GM23338 (cell line): ENCODE measurements around the gene GAPDH. TPM values are rescaled to one million over a fixed set of nuclear protein-coding genes. Genes with fewer than 3 reads are reported as not detected.

Experiments used
- ATAC-seq: fragments of 200-7000 bp; cut with Tn5 transposase; 3 replicates; pipeline ENCODE4 v1.9.1; 2020
- DNase-seq: peaks from one replicate; pipeline ENCODE4 v3.0.0-alpha.2; 2015; ENCODE audit warnings: low spot score
- H2AFZ ChIP-seq: fragments of 200-600 bp; sonication (generic); 2 replicates; pipeline ENCODE4 v1.8.0; 2016; ENCODE audit warnings: antibody characterized with exemption, mild to moderate bottlenecking, moderate library complexity
- H3F3A ChIP-seq: fragments of 200-600 bp; sonication (generic); replicated peaks from 2 replicates; pipeline ENCODE4 v1.8.0; 2017; ENCODE audit warnings: antibody characterized with exemption, mixed run types, low read depth
- H3K27ac ChIP-seq: fragments of 200-600 bp; sonication (generic); 2 replicates; pipeline ENCODE4 v1.6.1; 2016; ENCODE audit warnings: low read depth
- H3K27me3 ChIP-seq: fragments of 200-600 bp; sonication (generic); 2 replicates; pipeline ENCODE4 v1.8.0; 2016; ENCODE audit warnings: mild to moderate bottlenecking, mixed run types, moderate library complexity; ENCODE audit not compliant: insufficient read depth
- H3K36me3 ChIP-seq: fragments of 200-600 bp; sonication (generic); 2 replicates; pipeline ENCODE4 v1.8.0; 2016; ENCODE audit warnings: mild to moderate bottlenecking; ENCODE audit not compliant: insufficient read depth
- H3K4me1 ChIP-seq: fragments of 200-600 bp; sonication (generic); 2 replicates; pipeline ENCODE4 v1.8.0; 2016; ENCODE audit warnings: mild to moderate bottlenecking, moderate library complexity; ENCODE audit not compliant: insufficient read depth
- H3K4me2 ChIP-seq: fragments of 200-600 bp; sonication (generic); 2 replicates; pipeline ENCODE4 v1.7.1; 2017; ENCODE audit warnings: mixed run types
- H3K4me3 ChIP-seq: fragments of 200-600 bp; sonication (generic); 2 replicates; pipeline ENCODE4 v1.6.1; 2016; ENCODE audit warnings: mixed run types
- H3K79me2 ChIP-seq: fragments of 200-600 bp; sonication (generic); replicated peaks from 2 replicates; pipeline ENCODE4 v1.8.0; 2017; ENCODE audit warnings: mild to moderate bottlenecking; ENCODE audit not compliant: insufficient read depth
- H3K9me2 ChIP-seq: fragments of 200-600 bp; sonication (generic); 2 replicates; pipeline ENCODE4 v1.8.0; 2017; ENCODE audit not compliant: insufficient read depth
- H4K20me1 ChIP-seq: fragments of 200-600 bp; sonication (generic); replicated peaks from 2 replicates; pipeline ENCODE4 v1.8.0; 2017; ENCODE audit warnings: mild to moderate bottlenecking; ENCODE audit not compliant: insufficient read depth
- H3K27ac Mint-ChIP-seq: 2 replicates; pipeline ENCODE4 v1.8.0; 2020; ENCODE audit warnings: inconsistent platforms, mild to moderate bottlenecking, moderate library complexity, mixed read lengths
- H3K27me3 Mint-ChIP-seq: 3 replicates; pipeline ENCODE4 v1.8.0; 2022; ENCODE audit warnings: low read depth, mild to moderate bottlenecking, moderate library complexity, mixed read lengths, inconsistent platforms; ENCODE audit not compliant: insufficient read depth, poor library complexity
- H3K36me3 Mint-ChIP-seq: 3 replicates; pipeline ENCODE4 v1.8.0; 2021; ENCODE audit warnings: low read depth, mild to moderate bottlenecking, inconsistent platforms, moderate library complexity, mixed read lengths
- H3K4me1 Mint-ChIP-seq: 3 replicates; pipeline ENCODE4 v1.8.0; 2020; ENCODE audit warnings: mild to moderate bottlenecking, inconsistent platforms, mixed read lengths
- H3K4me3 Mint-ChIP-seq: 3 replicates; pipeline ENCODE4 v1.8.0; 2021; ENCODE audit warnings: moderate library complexity, mild to moderate bottlenecking, inconsistent platforms, mixed read lengths
- H3K9me3 Mint-ChIP-seq: 3 replicates; pipeline ENCODE4 v1.8.0; 2020; ENCODE audit warnings: moderate library complexity, mild to moderate bottlenecking, inconsistent platforms, mixed read lengths
- POLR2AphosphoS5 ChIP-seq: IDR thresholded peaks from 2 replicates; pipeline ENCODE4 v1.6.1; 2016; ENCODE audit warnings: antibody characterized with exemption, low read depth
- STAT1 ChIP-seq: IDR thresholded peaks from one replicate; pipeline ENCODE4 v1.6.1; 2016; ENCODE audit warnings: antibody characterized with exemption; ENCODE audit not compliant: unreplicated experiment
- ZNF462 ChIP-seq: fragments of 250-450 bp; sonication (Bioruptor Pico); IDR thresholded peaks from 2 replicates; pipeline ENCODE4 v1.5.0; 2020; ENCODE audit warnings: mild to moderate bottlenecking, moderate library complexity
- polyA plus RNA-seq: library from polyadenylated mRNA; unstranded; fragments of >200 nt; fragmentation: Nextera tagmentation; extraction: Ambion mirVana; gene quantifications from 2 replicates; pipeline ENCODE4 v1.2.1, GENCODE V29; 2016
- total RNA-seq: library from RNA; depleted of rRNA; stranded (reverse); fragments of >200 nt; shearing (Covaris generic); gene quantifications from 2 replicates; pipeline ENCODE4 v1.2.3, GENCODE V29; 2014
- TF ChIP-seq, protein P1 (sequence below), 2 experiments: fragments of 200-600 bp in 1 of 2; sonication (generic) in 1 of 2; conservative IDR thresholded peaks; 2 replicates each; pipeline versions ENCODE4 v1.5.1 to v1.6.1; 2016 to 2017; ENCODE audit warnings: antibody characterized with exemption in 2 of 2, low read depth in 2 of 2, mild to moderate bottlenecking in 2 of 2, moderate library complexity in 1 of 2

GAPDH gene
- total and polyA plus RNA-seq, 2 experiments from 2014 or later, result 5,853 to 6,219 TPM

- TF ChIP-seq, protein P1, sequence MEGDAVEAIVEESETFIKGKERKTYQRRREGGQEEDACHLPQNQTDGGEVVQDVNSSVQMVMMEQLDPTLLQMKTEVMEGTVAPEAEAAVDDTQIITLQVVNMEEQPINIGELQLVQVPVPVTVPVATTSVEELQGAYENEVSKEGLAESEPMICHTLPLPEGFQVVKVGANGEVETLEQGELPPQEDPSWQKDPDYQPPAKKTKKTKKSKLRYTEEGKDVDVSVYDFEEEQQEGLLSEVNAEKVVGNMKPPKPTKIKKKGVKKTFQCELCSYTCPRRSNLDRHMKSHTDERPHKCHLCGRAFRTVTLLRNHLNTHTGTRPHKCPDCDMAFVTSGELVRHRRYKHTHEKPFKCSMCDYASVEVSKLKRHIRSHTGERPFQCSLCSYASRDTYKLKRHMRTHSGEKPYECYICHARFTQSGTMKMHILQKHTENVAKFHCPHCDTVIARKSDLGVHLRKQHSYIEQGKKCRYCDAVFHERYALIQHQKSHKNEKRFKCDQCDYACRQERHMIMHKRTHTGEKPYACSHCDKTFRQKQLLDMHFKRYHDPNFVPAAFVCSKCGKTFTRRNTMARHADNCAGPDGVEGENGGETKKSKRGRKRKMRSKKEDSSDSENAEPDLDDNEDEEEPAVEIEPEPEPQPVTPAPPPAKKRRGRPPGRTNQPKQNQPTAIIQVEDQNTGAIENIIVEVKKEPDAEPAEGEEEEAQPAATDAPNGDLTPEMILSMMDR (conservative IDR thresholded peaks at IDR 0.05; ENCODE audit: low read depth in 2 of 2), result no peak
Measured at GRCh38 chr12:6535697-6535946, 1.3 kb downstream of the GAPDH start (continued).

- peaks cover 51% of the 10 kb centered on the region for H3K4me1 Mint-ChIP-seq
Measured at GRCh38 chr12:6535960-6536847, 1.9 kb downstream of the GAPDH start.

More at GRCh38 chr12:6535960-6536847, 1.9 kb downstream of the GAPDH start:
- ATAC-seq, result no peak
- Histone ChIP-seq H4K20me1 (peaks cover 26% of the 10 kb centered on the region), H3F3A (peaks cover 82% of the 10 kb centered on the region), H3K4me3 (peak overlapping the region; percentile 96), H3K4me1 (peaks cover 42% of the 10 kb centered on the region), H3K36me3 (peaks cover 30% of the 10 kb centered on the region), H3K9me2 (no peaks in the 10 kb centered on the region), H3K27me3 (no peaks in the 10 kb centered on the region), H3K4me2 (peak overlapping the region; percentile 96), H3K27ac (peak overlapping the region; percentile 98), H3K79me2 (peaks cover 32% of the 10 kb centered on the region), H2AFZ (no peak overlapping the region)
- Mint-ChIP-seq H3K4me3 (peak overlapping the region; percentile 93), H3K9me3 (peaks cover 20% of the 10 kb centered on the region; the same call in 2 of the 3 replicates), H3K27ac (peak overlapping the region; percentile 100), H3K36me3 (peaks cover 73% of the 10 kb centered on the region), H3K27me3 (peaks cover 73% of the 10 kb centered on the region)
- no peak for DNase-seq
- TF ChIP-seq POLR2AphosphoS5, result peak; percentile 39
- no peak for TF ChIP-seq ZNF462 (CRISPR knock-in tag)
- no peak for TF ChIP-seq STAT1
